D721Med (cell line): ENCODE results near the gene LMNTD2.

Source experiments
- DNase-seq: peaks from one replicate; pipeline ENCODE4 v3.0.0; 2011; ENCODE audit warnings: low spot score; ENCODE audit not compliant: insufficient read length
- FAIRE-seq: peaks from 2 replicates; lab custom pipeline; 2011; peaks lifted over from hg19 to GRCh38; lab: Jason Lieb, UNC
- TF ChIP-seq, protein P1 (sequence below): IDR thresholded peaks from 2 replicates; pipeline ENCODE4 v1.5.1; 2012; ENCODE audit warnings: mild to moderate bottlenecking, control low read depth; ENCODE audit not compliant: insufficient read depth; ENCODE audit errors: missing control alignments

LMNTD2 gene

DNA sequence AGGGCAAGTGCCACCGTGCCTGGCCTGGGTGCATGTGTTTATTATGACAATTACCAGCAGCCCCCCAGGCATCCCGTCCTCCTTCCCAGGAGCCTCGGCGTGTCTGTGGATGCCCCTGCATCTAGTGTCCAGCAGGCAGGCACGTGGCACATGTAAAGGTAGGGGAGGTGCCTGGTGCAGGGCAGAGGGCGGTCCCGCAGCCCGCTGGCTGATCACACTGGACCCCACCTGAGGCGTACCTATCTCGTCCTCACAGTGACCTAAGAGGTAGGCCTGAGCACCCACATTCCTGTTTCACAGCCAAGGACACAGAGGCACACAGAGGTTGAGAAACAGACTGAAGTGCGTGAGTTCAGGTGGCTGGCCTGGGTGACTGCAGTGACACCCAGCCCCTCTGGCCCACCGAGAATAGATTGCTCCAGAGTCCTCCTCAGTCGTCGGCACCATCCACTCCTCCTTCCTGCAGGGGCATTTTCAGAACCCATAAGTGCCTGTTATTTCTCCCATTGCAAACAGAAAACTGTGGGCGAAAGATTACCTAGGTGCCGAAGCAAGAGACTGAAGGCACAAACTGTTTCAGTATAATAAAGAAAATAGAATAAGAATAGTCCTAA, 12.7 kb upstream of the LMNTD2 start:
- no peak for FAIRE-seq
- no peak for DNase-seq
- TF ChIP-seq, protein P1, sequence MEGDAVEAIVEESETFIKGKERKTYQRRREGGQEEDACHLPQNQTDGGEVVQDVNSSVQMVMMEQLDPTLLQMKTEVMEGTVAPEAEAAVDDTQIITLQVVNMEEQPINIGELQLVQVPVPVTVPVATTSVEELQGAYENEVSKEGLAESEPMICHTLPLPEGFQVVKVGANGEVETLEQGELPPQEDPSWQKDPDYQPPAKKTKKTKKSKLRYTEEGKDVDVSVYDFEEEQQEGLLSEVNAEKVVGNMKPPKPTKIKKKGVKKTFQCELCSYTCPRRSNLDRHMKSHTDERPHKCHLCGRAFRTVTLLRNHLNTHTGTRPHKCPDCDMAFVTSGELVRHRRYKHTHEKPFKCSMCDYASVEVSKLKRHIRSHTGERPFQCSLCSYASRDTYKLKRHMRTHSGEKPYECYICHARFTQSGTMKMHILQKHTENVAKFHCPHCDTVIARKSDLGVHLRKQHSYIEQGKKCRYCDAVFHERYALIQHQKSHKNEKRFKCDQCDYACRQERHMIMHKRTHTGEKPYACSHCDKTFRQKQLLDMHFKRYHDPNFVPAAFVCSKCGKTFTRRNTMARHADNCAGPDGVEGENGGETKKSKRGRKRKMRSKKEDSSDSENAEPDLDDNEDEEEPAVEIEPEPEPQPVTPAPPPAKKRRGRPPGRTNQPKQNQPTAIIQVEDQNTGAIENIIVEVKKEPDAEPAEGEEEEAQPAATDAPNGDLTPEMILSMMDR = no peak

DNA sequence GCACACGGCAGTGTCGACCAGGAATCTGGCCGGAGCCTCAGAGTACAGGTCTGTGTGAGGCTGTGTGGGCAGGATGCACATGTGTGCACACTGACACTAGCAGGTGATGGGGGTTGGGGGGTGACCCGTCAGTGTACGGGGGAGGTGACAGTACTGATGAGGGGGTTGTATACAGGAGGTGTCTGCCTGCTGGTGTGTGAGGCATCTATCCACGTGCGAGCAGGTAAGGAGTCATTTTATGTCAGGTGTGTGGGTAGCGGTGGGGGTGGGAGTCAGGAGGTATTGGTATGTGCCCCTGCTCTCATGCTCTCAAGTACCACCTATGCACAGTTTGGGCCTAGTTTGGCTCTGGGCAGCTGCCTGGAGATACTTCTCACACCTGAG, 11.3 kb upstream of the LMNTD2 start:
- TF ChIP-seq, protein P1 = no peak
- FAIRE-seq = no peak
- DNase-seq = no peak

DNA sequence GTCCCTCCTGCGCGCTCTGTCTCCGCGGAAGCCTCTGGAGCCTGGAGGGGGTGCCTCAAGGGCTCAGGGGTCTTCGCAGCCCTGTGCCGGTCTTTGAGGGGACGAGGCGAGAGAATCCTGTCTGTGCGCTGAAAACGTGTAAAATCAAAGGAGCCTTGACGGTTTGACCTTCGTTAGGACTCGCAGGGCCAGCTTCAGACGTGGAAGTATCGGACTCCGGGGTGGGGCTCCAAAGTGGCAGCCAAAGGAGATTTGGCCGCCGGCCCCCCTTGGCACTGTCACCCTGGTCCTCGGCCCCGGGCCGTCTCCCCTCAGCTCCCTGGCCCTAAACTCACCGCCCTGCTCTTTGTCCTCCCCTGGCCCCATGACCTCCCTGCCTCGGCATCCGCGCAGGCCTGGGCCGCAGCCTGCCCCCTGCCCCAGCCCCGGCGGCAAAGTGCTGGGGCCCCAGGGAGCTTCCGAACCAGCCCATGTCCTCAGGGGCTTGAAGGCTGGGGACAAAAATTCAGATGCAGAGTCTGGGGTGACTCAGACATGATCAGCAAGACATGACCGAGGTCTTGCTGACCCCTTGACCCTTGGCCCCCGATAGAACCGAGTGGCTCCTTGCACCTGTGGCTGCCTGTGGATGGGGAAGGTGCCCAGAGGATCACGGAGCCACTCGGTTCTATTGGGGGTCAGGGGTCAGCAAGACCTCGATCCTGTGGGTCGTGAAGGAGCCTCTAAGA, 8.8 kb upstream of the LMNTD2 start:
- TF ChIP-seq, protein P1 = no peak
- FAIRE-seq (no peak), DNase-seq (no peak)

GRCh38 chr11:568306-569157, 8.0 kb upstream of the LMNTD2 start:
- TF ChIP-seq, protein P1 = no peak

DNA sequence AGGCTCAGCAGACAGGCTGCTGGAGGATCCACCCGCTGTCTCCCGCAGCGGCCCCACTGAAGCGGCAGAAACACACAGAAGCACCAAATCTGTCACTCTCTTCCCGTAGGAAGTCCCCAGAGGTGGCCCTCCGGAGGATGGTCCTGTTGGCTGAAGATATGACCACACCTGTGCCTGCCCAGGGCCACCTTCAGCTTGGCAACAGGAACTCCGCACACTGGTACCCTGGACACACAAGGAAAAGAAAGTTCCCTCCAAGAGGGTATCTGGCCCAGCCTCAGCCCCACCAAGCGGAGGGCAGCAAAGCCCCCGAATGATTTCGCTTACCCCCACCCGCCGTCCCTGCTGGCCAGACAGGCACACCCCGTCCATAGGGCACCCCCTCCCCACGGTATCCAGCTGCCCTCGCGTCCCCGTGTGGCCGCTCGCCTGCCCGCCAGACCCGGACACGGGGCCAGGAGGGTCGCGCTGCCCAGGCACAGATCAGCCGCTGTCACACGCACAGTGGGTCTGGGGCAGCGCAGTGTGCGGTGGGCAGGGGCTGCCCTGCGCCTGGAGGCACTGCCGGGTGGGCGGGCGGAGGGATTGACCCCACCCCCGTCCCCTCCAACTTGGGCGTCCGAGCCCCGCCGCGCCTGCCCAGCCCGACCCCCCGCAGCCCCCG, 7.2 kb upstream of the LMNTD2 start:
- TF ChIP-seq, protein P1 = no peak
- DNase-seq (no peak), FAIRE-seq (no peak)

More at GRCh38 chr11:568306-569157, 8.0 kb upstream of the LMNTD2 start:
- FAIRE-seq (no peak), DNase-seq (peak; percentile 80)

DNA sequence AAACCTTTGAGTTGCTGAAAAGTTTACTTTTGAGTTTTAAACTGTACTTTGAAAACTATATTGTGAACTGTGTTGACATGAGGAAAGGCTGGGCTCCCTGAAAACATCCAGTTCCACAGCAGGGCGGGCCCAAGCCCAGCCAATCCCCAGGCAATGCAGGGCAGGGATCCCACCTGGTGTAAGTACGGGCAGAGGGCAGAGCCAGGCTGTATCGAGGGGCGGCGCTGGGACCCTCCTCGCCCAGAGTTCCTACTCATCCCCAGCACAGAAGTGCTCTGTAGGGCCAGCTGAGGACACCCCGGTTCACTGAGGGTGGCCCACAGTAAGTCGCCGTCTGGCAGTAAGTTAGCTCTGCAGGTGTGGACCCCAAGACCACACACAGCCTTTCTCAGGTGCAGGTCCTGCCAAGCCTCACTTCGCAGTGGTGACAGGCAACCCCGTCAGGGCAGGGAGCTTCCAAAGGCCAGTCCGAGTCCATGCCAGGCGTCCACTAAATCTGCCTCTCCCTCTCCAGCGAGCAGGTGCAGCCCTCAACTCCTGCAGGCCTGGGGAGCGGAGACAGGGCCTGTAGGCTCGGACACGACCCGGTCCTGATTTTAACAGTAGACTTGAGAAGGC, 6.6 kb upstream of the LMNTD2 start:
- DNase-seq = no peak

More for the DNA sequence above, 6.6 kb upstream of the LMNTD2 start:
- no peak for FAIRE-seq
- TF ChIP-seq, protein P1 = no peak
